ENCODE results near the gene ISLR2. TPM values are rescaled to one million over a fixed set of nuclear protein-coding genes. Genes with fewer than 3 reads are reported as not detected.
"Not testable (repeated sequence)": the region's sequence is repeated elsewhere in the genome, so short reads cannot be mapped to it uniquely, and the experiment has no call there.

The ISLR2 gene
- 1 to 10 TPM; 5.2 to 7.1 TPM for total RNA-seq
- polyA plus RNA-seq (ENCODE audit: insufficient read length in 2 of 2): 10 to 100 TPM; 15.4 to 16.7 TPM
- long read RNA-seq, donor 1, transcript ISLR2-204 (3 exons, 2,812 nt): major isoform, 5 of 5 reads
- long read RNA-seq, donor 1, partial matches to known transcripts: 0 of 5 reads
- long read RNA-seq, donor 1, other reads (novel, unspliced or antisense): 0 of 5 reads
- long read RNA-seq, donor 2, partial matches to known transcripts: 0 of 1 reads
- long read RNA-seq, donor 2, other reads (novel, unspliced or antisense): 0 of 1 reads
- long read RNA-seq, donor 3, full-length matches to known transcripts: 8 of 8 reads
- long read RNA-seq, donor 3, partial matches to known transcripts: 0 of 8 reads
- long read RNA-seq, donor 3, other reads (novel, unspliced or antisense): 0 of 8 reads
- long read RNA-seq, donor 4, partial matches to known transcripts: 0 of 2 reads
- long read RNA-seq, donor 4, other reads (novel, unspliced or antisense): 0 of 2 reads

GRCh38 chr15:74130155-74130848 lies at the start of gene ISLR2:
TSS of gene ISLR2 (plus strand) at chr15:74130586. CDS start at chr15:74132755, 2,169 bp downstream.
- H3K27ac ChIP-seq (ENCODE audit: low read depth, low read length): peak within 1 kb of the TSS; percentile 52
- H3K9me3 ChIP-seq (ENCODE audit: control insufficient read depth, insufficient read depth, low read length): no peaks in the 10 kb centered on the region
- H3K36me3 ChIP-seq (ENCODE audit: control insufficient read depth, insufficient read depth, low read length): peaks cover 11% of the 10 kb centered on the region
- peak in 2 of 6 donors; percentile 57 to 90 for DNase-seq (ENCODE audit: low read depth in 4 of 6, low spot score in 6 of 6)
- peaks cover 90% of the 10 kb centered on the region for H3K27me3 ChIP-seq (ENCODE audit: control insufficient read depth, insufficient read depth, low read length)
- peak within 1 kb of the TSS; percentile 45 for H3K4me3 ChIP-seq (ENCODE audit: low read depth, low read length)
- under 1% methylated on average over 44 of the region's 53 CpGs for WGBS (ENCODE audit: insufficient coverage)
- H3K4me1 ChIP-seq (ENCODE audit: control insufficient read depth, insufficient read depth, low read length): peaks cover 76% of the 10 kb centered on the region

- not testable (repeated sequence) for H3K27ac ChIP-seq (ENCODE audit: low read depth, low read length); H3K4me3 ChIP-seq (ENCODE audit: low read depth, low read length); H3K4me1 ChIP-seq (ENCODE audit: control insufficient read depth, insufficient read depth, low read length); H3K36me3 ChIP-seq (ENCODE audit: control insufficient read depth, insufficient read depth, low read length); DNase-seq (ENCODE audit: low read depth in 4 of 6, low spot score in 6 of 6); H3K9me3 ChIP-seq (ENCODE audit: control insufficient read depth, insufficient read depth, low read length); H3K27me3 ChIP-seq (ENCODE audit: control insufficient read depth, insufficient read depth, low read length)
- no CpG with 5 or more reads among the region's 7 CpGs for WGBS (ENCODE audit: insufficient coverage)
Measured at GRCh38 chr15:74082450-74082849, 47.9 kb upstream of the ISLR2 start, which contains the start of gene GOLGA6A. TSS of gene GOLGA6A (minus strand) at chr15:74082550. CDS start at chr15:74082509, 41 bp downstream.

GRCh38 chr15:74094567-74094966 lies 35.8 kb upstream of the ISLR2 start:
- not testable (repeated sequence) for H3K9me3 ChIP-seq (ENCODE audit: control insufficient read depth, insufficient read depth, low read length); DNase-seq (ENCODE audit: low read depth in 4 of 6, low spot score in 6 of 6); H3K36me3 ChIP-seq (ENCODE audit: control insufficient read depth, insufficient read depth, low read length); H3K27me3 ChIP-seq (ENCODE audit: control insufficient read depth, insufficient read depth, low read length); H3K27ac ChIP-seq (ENCODE audit: low read depth, low read length); H3K4me3 ChIP-seq (ENCODE audit: low read depth, low read length); H3K4me1 ChIP-seq (ENCODE audit: control insufficient read depth, insufficient read depth, low read length)
- WGBS (ENCODE audit: insufficient coverage): no CpG with 5 or more reads among the region's 2 CpGs

GRCh38 chr15:74095610-74096009 lies 34.8 kb upstream of the ISLR2 start:
- not testable (repeated sequence) for H3K4me3 ChIP-seq (ENCODE audit: low read depth, low read length); DNase-seq (ENCODE audit: low read depth in 4 of 6, low spot score in 6 of 6); H3K4me1 ChIP-seq (ENCODE audit: control insufficient read depth, insufficient read depth, low read length); H3K27ac ChIP-seq (ENCODE audit: low read depth, low read length); H3K27me3 ChIP-seq (ENCODE audit: control insufficient read depth, insufficient read depth, low read length); H3K36me3 ChIP-seq (ENCODE audit: control insufficient read depth, insufficient read depth, low read length); H3K9me3 ChIP-seq (ENCODE audit: control insufficient read depth, insufficient read depth, low read length)
- WGBS (ENCODE audit: insufficient coverage): no CpG with 5 or more reads among the region's 10 CpGs

GRCh38 chr15:74096753-74097474 lies 33.5 kb upstream of the ISLR2 start:
- H3K4me3 ChIP-seq (ENCODE audit: low read depth, low read length); H3K36me3 ChIP-seq (ENCODE audit: control insufficient read depth, insufficient read depth, low read length); DNase-seq (ENCODE audit: low read depth in 4 of 6, low spot score in 6 of 6); H3K4me1 ChIP-seq (ENCODE audit: control insufficient read depth, insufficient read depth, low read length); H3K9me3 ChIP-seq (ENCODE audit: control insufficient read depth, insufficient read depth, low read length); H3K27ac ChIP-seq (ENCODE audit: low read depth, low read length); H3K27me3 ChIP-seq (ENCODE audit: control insufficient read depth, insufficient read depth, low read length): not testable (repeated sequence)
- WGBS (ENCODE audit: insufficient coverage): no CpG with 5 or more reads among the region's 27 CpGs

GRCh38 chr15:74099963-74100733 lies 30.2 kb upstream of the ISLR2 start:
- 5% methylated on average over 20 of the region's 45 CpGs for whole genome bisulfite sequencing (ENCODE audit: insufficient coverage)
- peak; percentile 65 to 96 (median 78) for DNase-seq (ENCODE audit: low read depth in 4 of 6, low spot score in 6 of 6)
- not testable (repeated sequence) for H3K27ac ChIP-seq (ENCODE audit: low read depth, low read length)

GRCh38 chr15:74108111-74108510 lies 22.3 kb upstream of the ISLR2 start:
- DNase-seq (ENCODE audit: low read depth in 4 of 6, low spot score in 6 of 6): no peak
- H3K4me1 ChIP-seq (ENCODE audit: control insufficient read depth, insufficient read depth, low read length): no peaks in the 10 kb centered on the region
- no peak overlapping the region for H3K4me3 ChIP-seq (ENCODE audit: low read depth, low read length)
- H3K36me3 ChIP-seq (ENCODE audit: control insufficient read depth, insufficient read depth, low read length): no peaks in the 10 kb centered on the region
- H3K9me3 ChIP-seq (ENCODE audit: control insufficient read depth, insufficient read depth, low read length): no peaks in the 10 kb centered on the region
- H3K27ac ChIP-seq (ENCODE audit: low read depth, low read length): no peak overlapping the region
- H3K27me3 ChIP-seq (ENCODE audit: control insufficient read depth, insufficient read depth, low read length): no peaks in the 10 kb centered on the region
- 61% methylated on average over 5 of the region's 5 CpGs for WGBS (ENCODE audit: insufficient coverage)

More at GRCh38 chr15:74099963-74100733, 30.2 kb upstream of the ISLR2 start:
- not testable (repeated sequence) for H3K4me1 ChIP-seq (ENCODE audit: control insufficient read depth, insufficient read depth, low read length); H3K27me3 ChIP-seq (ENCODE audit: control insufficient read depth, insufficient read depth, low read length); H3K36me3 ChIP-seq (ENCODE audit: control insufficient read depth, insufficient read depth, low read length); H3K9me3 ChIP-seq (ENCODE audit: control insufficient read depth, insufficient read depth, low read length)
- peak overlapping the region; percentile 56 for H3K4me3 ChIP-seq (ENCODE audit: low read depth, low read length)

- H3K4me1 ChIP-seq (ENCODE audit: control insufficient read depth, insufficient read depth, low read length); H3K27ac ChIP-seq (ENCODE audit: low read depth, low read length); H3K27me3 ChIP-seq (ENCODE audit: control insufficient read depth, insufficient read depth, low read length); H3K9me3 ChIP-seq (ENCODE audit: control insufficient read depth, insufficient read depth, low read length); DNase-seq (ENCODE audit: low read depth in 4 of 6, low spot score in 6 of 6); H3K36me3 ChIP-seq (ENCODE audit: control insufficient read depth, insufficient read depth, low read length); H3K4me3 ChIP-seq (ENCODE audit: low read depth, low read length): not testable (repeated sequence)
- 83% methylated on average over 2 of the region's 6 CpGs for WGBS (ENCODE audit: insufficient coverage)
Measured at GRCh38 chr15:74108611-74109010, 21.8 kb upstream of the ISLR2 start.

GRCh38 chr15:74109713-74110112 lies 20.7 kb upstream of the ISLR2 start:
- Histone ChIP-seq H3K4me1 (ENCODE audit: control insufficient read depth, insufficient read depth, low read length) (no peaks in the 10 kb centered on the region), H3K9me3 (ENCODE audit: control insufficient read depth, insufficient read depth, low read length) (no peaks in the 10 kb centered on the region), H3K36me3 (ENCODE audit: control insufficient read depth, insufficient read depth, low read length) (no peaks in the 10 kb centered on the region), H3K27ac (ENCODE audit: low read depth, low read length) (no peak overlapping the region), H3K27me3 (ENCODE audit: control insufficient read depth, insufficient read depth, low read length) (no peaks in the 10 kb centered on the region), H3K4me3 (ENCODE audit: low read depth, low read length) (no peak overlapping the region)
- DNase-seq (ENCODE audit: low read depth in 4 of 6, low spot score in 6 of 6): no peak
- WGBS (ENCODE audit: insufficient coverage): 95% methylated on average over 2 of the region's 7 CpGs
